ENCODE data around the gene WBP1L. TPM values are rescaled to one million over a fixed set of nuclear protein-coding genes. Genes with fewer than 3 reads are reported as not detected.

WBP1L gene
- total and polyA plus RNA-seq, 8 donors, result 15.1 to 140 (median 30.5) TPM

DNA sequence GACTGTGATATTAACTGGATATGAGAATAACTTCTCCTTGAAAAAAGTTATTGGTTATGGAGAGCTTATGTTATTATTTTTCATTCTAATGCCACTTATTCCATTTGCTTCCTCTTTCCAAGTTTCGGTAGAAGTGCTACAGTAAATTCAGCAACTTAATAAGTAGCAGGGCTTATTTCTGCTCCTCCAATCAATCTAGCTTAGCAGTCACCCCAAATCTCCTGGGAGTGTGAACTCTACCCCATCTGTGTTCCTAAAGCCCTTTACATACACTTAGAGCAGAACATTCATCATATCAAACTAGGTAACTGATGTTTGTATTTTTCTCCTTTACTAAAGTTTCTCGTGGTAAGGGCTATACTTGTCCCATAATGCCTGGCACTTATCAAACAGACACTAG is 38.2 kb upstream of the WBP1L start:
- intact Hi-C loops (cut with DNase I; ENCODE audit: low total_unique reads), result no loop called here
- 52 to 70% (median 63%) methylated on average over 2 of the region's 2 CpGs for WGBS, 5 donors
- DNase-seq, result no peak

DNA sequence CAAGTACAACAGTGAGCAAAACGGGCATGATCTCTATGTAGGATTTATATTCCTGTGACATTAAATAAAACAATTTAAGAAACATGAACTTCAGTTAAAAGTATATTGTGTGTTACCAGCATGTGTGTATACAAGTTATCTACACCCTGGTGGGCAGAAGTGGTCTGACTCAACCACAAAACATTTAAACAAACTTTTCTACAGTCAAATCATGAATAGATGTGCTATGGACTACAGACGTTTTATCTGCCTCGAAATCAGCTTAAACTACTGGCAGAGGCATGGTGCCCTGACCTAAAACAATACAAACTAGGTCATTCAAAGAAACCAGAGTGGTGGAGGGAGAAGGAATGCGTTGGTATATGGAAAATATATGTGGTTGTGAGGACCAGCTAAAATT is 33.1 kb upstream of the WBP1L start:
- intact Hi-C loops (cut with DNase I; ENCODE audit: low total_unique reads), result no loop called here
- Histone ChIP-seq H3K9me3 (no peaks in the 10 kb centered on the region), H3K4me1 (peaks cover 16 to 54% (median 38%) of the 10 kb centered on the region in 4 donors), H3K4me3 (no peak overlapping the region), H3K36me3 (no peaks in the 10 kb centered on the region), H3K27me3 (no peaks in the 10 kb centered on the region), H3K27ac (peak overlapping the region in 2 of 5 donors; percentile 11 to 42)
- no peak for TF ChIP-seq EP300 (IDR thresholded peaks at IDR 0.05)
- TF ChIP-seq, protein P1, sequence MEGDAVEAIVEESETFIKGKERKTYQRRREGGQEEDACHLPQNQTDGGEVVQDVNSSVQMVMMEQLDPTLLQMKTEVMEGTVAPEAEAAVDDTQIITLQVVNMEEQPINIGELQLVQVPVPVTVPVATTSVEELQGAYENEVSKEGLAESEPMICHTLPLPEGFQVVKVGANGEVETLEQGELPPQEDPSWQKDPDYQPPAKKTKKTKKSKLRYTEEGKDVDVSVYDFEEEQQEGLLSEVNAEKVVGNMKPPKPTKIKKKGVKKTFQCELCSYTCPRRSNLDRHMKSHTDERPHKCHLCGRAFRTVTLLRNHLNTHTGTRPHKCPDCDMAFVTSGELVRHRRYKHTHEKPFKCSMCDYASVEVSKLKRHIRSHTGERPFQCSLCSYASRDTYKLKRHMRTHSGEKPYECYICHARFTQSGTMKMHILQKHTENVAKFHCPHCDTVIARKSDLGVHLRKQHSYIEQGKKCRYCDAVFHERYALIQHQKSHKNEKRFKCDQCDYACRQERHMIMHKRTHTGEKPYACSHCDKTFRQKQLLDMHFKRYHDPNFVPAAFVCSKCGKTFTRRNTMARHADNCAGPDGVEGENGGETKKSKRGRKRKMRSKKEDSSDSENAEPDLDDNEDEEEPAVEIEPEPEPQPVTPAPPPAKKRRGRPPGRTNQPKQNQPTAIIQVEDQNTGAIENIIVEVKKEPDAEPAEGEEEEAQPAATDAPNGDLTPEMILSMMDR (IDR thresholded peaks at IDR 0.05), result no peak
- TF ChIP-seq POLR2AphosphoS5 (IDR thresholded peaks at IDR 0.05), result no peak
- TF ChIP-seq POLR2A (IDR thresholded peaks at IDR 0.05), result no peak
- WGBS, 5 donors, result 18 to 44% (median 23%) methylated on average over 4 of the region's 4 CpGs
- no peak for DNase-seq

More for the DNA sequence above, 38.2 kb upstream of the WBP1L start:
- TF ChIP-seq EP300 (IDR thresholded peaks at IDR 0.05) (no peak), POLR2A (IDR thresholded peaks at IDR 0.05) (no peak), POLR2AphosphoS5 (IDR thresholded peaks at IDR 0.05) (no peak)
- TF ChIP-seq, protein P1 (IDR thresholded peaks at IDR 0.05), result no peak
- Histone ChIP-seq H3K36me3 (peaks cover 0 to 13% (median 9%) of the 10 kb centered on the region in 4 donors), H3K27me3 (no peaks in the 10 kb centered on the region), H3K27ac (no peak overlapping the region), H3K4me3 (no peak overlapping the region), H3K4me1 (peaks cover 0 to 23% (median 10%) of the 10 kb centered on the region in 4 donors), H3K9me3 (no peaks in the 10 kb centered on the region)

DNA sequence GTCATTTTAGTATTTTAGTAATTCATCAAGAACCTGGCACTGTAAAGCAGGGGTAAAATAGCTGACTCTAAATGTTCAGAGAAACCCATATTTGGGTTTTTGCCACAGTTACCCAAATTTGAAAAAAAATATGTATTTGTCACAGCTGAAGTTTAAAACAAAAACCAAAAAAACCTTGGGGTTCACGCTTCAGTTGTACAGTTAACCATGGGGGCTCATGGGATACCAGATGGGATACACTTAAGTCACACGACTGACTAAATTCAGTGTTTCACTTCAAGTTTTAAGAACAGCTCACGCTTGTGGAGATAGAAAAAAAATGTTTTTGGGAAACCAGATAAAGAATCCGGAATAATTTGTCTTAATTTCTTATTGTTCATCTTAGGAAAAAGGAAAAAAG is 31.7 kb upstream of the WBP1L start:
- Histone ChIP-seq H3K36me3 (no peaks in the 10 kb centered on the region), H3K4me1 (peaks cover 13 to 66% (median 36%) of the 10 kb centered on the region in 4 donors), H3K27me3 (no peaks in the 10 kb centered on the region), H3K4me3 (no peak overlapping the region), H3K27ac (peak overlapping the region in 2 of 5 donors; percentile 1 to 93), H3K9me3 (no peaks in the 10 kb centered on the region)
- no peak for TF ChIP-seq POLR2A (IDR thresholded peaks at IDR 0.05)
- TF ChIP-seq, protein P1 (IDR thresholded peaks at IDR 0.05), result no peak
- no peak for DNase-seq
- 63 to 76% (median 73%) methylated on average over 4 of the region's 4 CpGs for WGBS, 5 donors
- intact Hi-C loops (cut with DNase I; ENCODE audit: low total_unique reads), result no loop called here

DNA sequence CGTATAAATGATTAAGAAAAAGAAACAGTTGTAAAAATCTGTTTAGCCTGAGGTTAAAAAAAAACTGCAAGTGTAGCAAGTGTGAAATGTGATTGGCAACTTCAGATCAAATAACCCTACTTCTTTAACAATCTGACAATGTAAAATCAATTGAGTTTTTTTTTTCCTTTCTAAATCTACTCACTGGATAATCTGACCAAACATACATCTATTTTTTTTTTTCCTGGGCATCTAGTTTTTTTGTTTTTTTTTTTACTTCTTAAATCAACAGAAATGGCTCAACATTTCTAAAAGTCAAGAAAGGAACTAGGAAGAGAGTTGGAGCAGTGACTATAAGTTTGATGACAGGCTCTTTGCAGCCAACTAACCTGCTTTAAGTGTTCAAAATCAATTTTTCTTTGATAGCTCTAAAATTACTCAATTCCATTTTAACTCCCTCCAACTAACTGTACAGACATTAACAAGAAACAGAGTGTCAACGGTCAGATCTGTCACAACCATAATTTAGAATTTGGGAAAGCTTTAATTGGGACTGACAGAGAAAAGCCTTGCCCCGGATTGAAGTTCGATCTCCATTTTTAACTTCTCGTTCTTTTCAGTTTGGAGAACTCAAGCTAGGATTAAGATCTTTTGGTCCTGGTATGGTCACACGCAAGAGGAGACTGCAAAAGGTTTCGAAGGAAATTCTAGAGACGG is 30.8 kb upstream of the WBP1L start:
- Histone ChIP-seq H3K36me3 (no peaks in the 10 kb centered on the region), H3K4me1 (peaks cover 12 to 66% (median 34%) of the 10 kb centered on the region in 4 donors), H3K27me3 (no peaks in the 10 kb centered on the region), H3K4me3 (peak overlapping the region; percentile 97 to 100 (median 98)), H3K27ac (peak overlapping the region in 4 of 5 donors; percentile 91 to 96 (median 93)), H3K9me3 (no peaks in the 10 kb centered on the region)
- TF ChIP-seq, protein P1 (IDR thresholded peaks at IDR 0.05), result no peak
- TF ChIP-seq EP300 (IDR thresholded peaks at IDR 0.05) (no peak), POLR2A (IDR thresholded peaks at IDR 0.05) (no peak), POLR2AphosphoS5 (IDR thresholded peaks at IDR 0.05) (no peak)
- intact Hi-C loops (cut with DNase I; ENCODE audit: low total_unique reads), result no loop called here
- DNase-seq, result no peak
- 6 to 8% (median 7%) methylated on average over 8 of the region's 8 CpGs for WGBS, 5 donors

Data from stomach (tissue), 9 donors.